HTERT RPE-1 (cell line): Measurements from ENCODE around the gene DYNC1H1.
"Not testable (repeated sequence)": the region's sequence is repeated elsewhere in the genome, so short reads cannot be mapped to it uniquely, and the experiment has no call there.

ENCODE experiments used
- in situ Hi-C: fragments of 300-500 bp; cut with MboI; formaldehyde crosslinking; loops from 4 replicates; pipeline ENCODE4 v1.14.3; 2020; ENCODE audit warnings: low sequenced_read_pairs

The DYNC1H1 gene

GRCh38 chr14:102057480-102058114 is 93.2 kb downstream of the DYNC1H1 start:
- in situ Hi-C loops, result no loop called here

- in situ Hi-C loops, result no loop called here
These were observed 93.8 kb downstream of the DYNC1H1 start for GRCh38 chr14:102058146-102058545.

- in situ Hi-C loops, result no loop called here
These were observed 94.6 kb downstream of the DYNC1H1 start for GRCh38 chr14:102058961-102059360.

- in situ Hi-C loops, result no loop called here
These were observed 98.9 kb downstream of the DYNC1H1 start for GRCh38 chr14:102063109-102063807.

- in situ Hi-C loops, result no loop called here
These were observed 99.5 kb downstream of the DYNC1H1 start for GRCh38 chr14:102063808-102064429.

- in situ Hi-C loops, result not testable (repeated sequence)
These were observed 100.2 kb downstream of the DYNC1H1 start for GRCh38 chr14:102064590-102064989.

- in situ Hi-C loops, result no loop called here
These were observed 101.7 kb downstream of the DYNC1H1 start for GRCh38 chr14:102066041-102066451.

- in situ Hi-C loops, result no loop called here
These were observed 107.1 kb downstream of the DYNC1H1 start for GRCh38 chr14:102071283-102071998.

GRCh38 chr14:102074415-102074964 is 110.1 kb downstream of the DYNC1H1 start:
- in situ Hi-C loops, result no loop called here

GRCh38 chr14:102075155-102075554 is 110.8 kb downstream of the DYNC1H1 start:
- in situ Hi-C loops, result no loop called here

GRCh38 chr14:102077382-102077709 is 113.0 kb downstream of the DYNC1H1 start:
- in situ Hi-C loops, result no loop called here

GRCh38 chr14:102078361-102078791 is 114.0 kb downstream of the DYNC1H1 start:
- in situ Hi-C loops, result not testable (repeated sequence)

- in situ Hi-C loops, result no loop called here
These were observed 114.7 kb downstream of the DYNC1H1 start for GRCh38 chr14:102078831-102079699.

- in situ Hi-C loops, result no loop called here
These were observed 115.3 kb downstream of the DYNC1H1 start for GRCh38 chr14:102079700-102079979.

GRCh38 chr14:102080183-102081080 is 116.1 kb downstream of the DYNC1H1 start:
- in situ Hi-C loops, result no loop called here

- in situ Hi-C loops, result no loop called here
These were observed 117.1 kb downstream of the DYNC1H1 start for GRCh38 chr14:102081231-102082080.

- in situ Hi-C loops, result not testable (repeated sequence)
These were observed 120.1 kb downstream of the DYNC1H1 start for GRCh38 chr14:102084522-102084921.

- in situ Hi-C loops, result no loop called here
These were observed 120.6 kb downstream of the DYNC1H1 start for GRCh38 chr14:102084931-102085330.

GRCh38 chr14:102085488-102085887 is 121.1 kb downstream of the DYNC1H1 start:
- in situ Hi-C loops, result no loop called here
